Skin of body (tissue), 2 donors: ENCODE data around the gene ALOX15. TPM values are rescaled to one million over a fixed set of nuclear protein-coding genes. Genes with fewer than 3 reads are reported as not detected.

Source experiments
- small RNA-seq: library from RNA; depleted of rRNA; stranded (forward); fragments of <200 nt; gene quantifications from one replicate; pipeline ENCODE3, GENCODE V24; 2014; ENCODE audit warnings: low replicate concordance
- total RNA-seq: library from RNA; depleted of rRNA; stranded (reverse); fragments of >200 nt; gene quantifications from one replicate; pipeline ENCODE4 v1.2.3, GENCODE V29; 2014

ALOX15 gene
- total RNA-seq, 1 donor from 2014 or later, result 2.9 TPM

Small RNA genes lying within 50 kb of the gene (small RNA-seq; reads per million reads assigned to genes)
- not detected for gene RNU6-955P

Other genes with a start within 250 kb of the ALOX15 start
- gene SPNS3, start 207.7 kb downstream of the ALOX15 start, total RNA-seq, result 0.79 TPM
- 24.1 TPM for gene SPNS2, start 142.8 kb downstream of the ALOX15 start, total RNA-seq
- 30.2 TPM for gene MYBBP1A, start 86.3 kb downstream of the ALOX15 start, total RNA-seq
- 6.1 TPM for gene GGT6, start 81.1 kb downstream of the ALOX15 start, total RNA-seq
- 14.9 TPM for gene SMTNL2, start 57.1 kb downstream of the ALOX15 start, total RNA-seq
- 20.4 TPM for gene PELP1, start 62.5 kb upstream of the ALOX15 start, total RNA-seq
- 13.0 TPM for gene ARRB2, start 69.0 kb upstream of the ALOX15 start, total RNA-seq
- 8.7 TPM for gene MED11, start 89.8 kb upstream of the ALOX15 start, total RNA-seq
- 0.89 TPM for gene ZMYND15, start 98.2 kb upstream of the ALOX15 start, total RNA-seq
- 6.5 TPM for gene CXCL16, start 98.2 kb upstream of the ALOX15 start, total RNA-seq
- gene TM4SF5, start 130.2 kb upstream of the ALOX15 start, total RNA-seq, result not detected
- gene VMO1, start 144.7 kb upstream of the ALOX15 start, total RNA-seq, result 1.6 TPM
- gene GLTPD2, start 147.3 kb upstream of the ALOX15 start, total RNA-seq, result not detected
- 78.3 TPM for gene PSMB6, start 154.5 kb upstream of the ALOX15 start, total RNA-seq
- 24.5 TPM for gene PLD2, start 165.5 kb upstream of the ALOX15 start, total RNA-seq
- gene MINK1, start 191.7 kb upstream of the ALOX15 start, total RNA-seq, result 40.9 TPM